Subcutaneous preadipocyte (primary cell): ENCODE measurements around the gene ZNF729. TPM values are rescaled to one million over a fixed set of nuclear protein-coding genes. Genes with fewer than 3 reads are reported as not detected.

Source experiments
- small RNA-seq: library from RNA; depleted of rRNA; stranded (forward); fragments of <200 nt; gene quantifications from one replicate; pipeline ENCODE3, GENCODE V24; 2012
- total RNA-seq: library from RNA; depleted of rRNA; stranded (reverse); fragments of >200 nt; gene quantifications from 2 replicates; pipeline ENCODE4 v1.2.3, GENCODE V29; 2012

The ZNF729 gene
- under 0.01 TPM in 1 of 2 replicates, not detected in the other for total RNA-seq

GRCh38 chr19:22286151-22286810 lies at the start of gene ZNF729:
ZNF729 (plus strand) TSS chr19:22286441; CDS start chr19:22286526, 85 bp downstream.

Small RNA genes within 50 kb of the gene (small RNA-seq; reads per million reads assigned to genes)
- gene AC011494.1: not detected

Other genes starting within 250 kb of the ZNF729 start
- gene ZNF257, start 234.0 kb upstream of the ZNF729 start, total RNA-seq: 1.8 and 2.2 TPM in 2 replicates
- 0.39 and 0.73 TPM in 2 replicates for gene ZNF676, start 89.5 kb upstream of the ZNF729 start, total RNA-seq
- gene ZNF98, start 135.9 kb downstream of the ZNF729 start, total RNA-seq: 0.20 and 0.37 TPM in 2 replicates